ENCODE measurements around the gene PXMP4. TPM values are rescaled to one million over a fixed set of nuclear protein-coding genes. Genes with fewer than 3 reads are reported as not detected.

The PXMP4 gene
- polyA plus RNA-seq, 3 donors, result 6.4 to 9.0 (median 8.6) TPM

- DNase-seq (ENCODE audit: extremely low read depth in 1 of 11, low read depth in 9 of 11, low spot score in 4 of 11), result no peak
Measured at GRCh38 chr20:33688938-33689424, 31.1 kb downstream of the PXMP4 start.

GRCh38 chr20:33687993-33688937 is 31.8 kb downstream of the PXMP4 start:
- DNase-seq (ENCODE audit: extremely low read depth in 1 of 11, low read depth in 9 of 11, low spot score in 4 of 11), result no peak

- no peak for DNase-seq (ENCODE audit: extremely low read depth in 1 of 11, low read depth in 9 of 11, low spot score in 4 of 11)
Measured at GRCh38 chr20:33687370-33687915, 32.7 kb downstream of the PXMP4 start.

GRCh38 chr20:33686984-33687366 is 33.1 kb downstream of the PXMP4 start:
- no peak for DNase-seq (ENCODE audit: extremely low read depth in 1 of 11, low read depth in 9 of 11, low spot score in 4 of 11)

GRCh38 chr20:33686100-33686983 is 33.8 kb downstream of the PXMP4 start, which contains the start of gene E2F1:
E2F1 (minus strand) TSS chr20:33686385; CDS start chr20:33686264, 121 bp downstream.
- peak in 10 of 11 donors; percentile 71 to 95 (median 88) for DNase-seq (ENCODE audit: extremely low read depth in 1 of 11, low read depth in 9 of 11, low spot score in 4 of 11)

GRCh38 chr20:33685328-33686099 is 34.6 kb downstream of the PXMP4 start:
- DNase-seq (ENCODE audit: extremely low read depth in 1 of 11, low read depth in 9 of 11, low spot score in 4 of 11), result no peak

- DNase-seq (ENCODE audit: extremely low read depth in 1 of 11, low read depth in 9 of 11, low spot score in 4 of 11), result no peak
Measured at GRCh38 chr20:33684533-33685327, 35.4 kb downstream of the PXMP4 start.

GRCh38 chr20:33681728-33682353 is 38.3 kb downstream of the PXMP4 start:
- DNase-seq (ENCODE audit: extremely low read depth in 1 of 11, low read depth in 9 of 11, low spot score in 4 of 11), result no peak

- DNase-seq (ENCODE audit: extremely low read depth in 1 of 11, low read depth in 9 of 11, low spot score in 4 of 11), result no peak
Measured at GRCh38 chr20:33681288-33681687, 38.8 kb downstream of the PXMP4 start.

- no peak for DNase-seq (ENCODE audit: extremely low read depth in 1 of 11, low read depth in 9 of 11, low spot score in 4 of 11)
Measured at GRCh38 chr20:33680686-33681085, 39.4 kb downstream of the PXMP4 start.

- DNase-seq (ENCODE audit: extremely low read depth in 1 of 11, low read depth in 9 of 11, low spot score in 4 of 11), result no peak
Measured at GRCh38 chr20:33679758-33680485, 40.2 kb downstream of the PXMP4 start.

- DNase-seq (ENCODE audit: extremely low read depth in 1 of 11, low read depth in 9 of 11, low spot score in 4 of 11), result no peak
Measured at GRCh38 chr20:33677991-33678702, 42.0 kb downstream of the PXMP4 start.

GRCh38 chr20:33676652-33677645 is 43.2 kb downstream of the PXMP4 start:
- DNase-seq (ENCODE audit: extremely low read depth in 1 of 11, low read depth in 9 of 11, low spot score in 4 of 11), result no peak

- DNase-seq (ENCODE audit: extremely low read depth in 1 of 11, low read depth in 9 of 11, low spot score in 4 of 11), result no peak
Measured at GRCh38 chr20:33676121-33676520, 44.0 kb downstream of the PXMP4 start.
